ENCODE measurements around the gene LMBRD1.
"Not testable (repeated sequence)": the region's sequence is repeated elsewhere in the genome, so short reads cannot be mapped to it uniquely, and the experiment has no call there.

The LMBRD1 gene

DNA sequence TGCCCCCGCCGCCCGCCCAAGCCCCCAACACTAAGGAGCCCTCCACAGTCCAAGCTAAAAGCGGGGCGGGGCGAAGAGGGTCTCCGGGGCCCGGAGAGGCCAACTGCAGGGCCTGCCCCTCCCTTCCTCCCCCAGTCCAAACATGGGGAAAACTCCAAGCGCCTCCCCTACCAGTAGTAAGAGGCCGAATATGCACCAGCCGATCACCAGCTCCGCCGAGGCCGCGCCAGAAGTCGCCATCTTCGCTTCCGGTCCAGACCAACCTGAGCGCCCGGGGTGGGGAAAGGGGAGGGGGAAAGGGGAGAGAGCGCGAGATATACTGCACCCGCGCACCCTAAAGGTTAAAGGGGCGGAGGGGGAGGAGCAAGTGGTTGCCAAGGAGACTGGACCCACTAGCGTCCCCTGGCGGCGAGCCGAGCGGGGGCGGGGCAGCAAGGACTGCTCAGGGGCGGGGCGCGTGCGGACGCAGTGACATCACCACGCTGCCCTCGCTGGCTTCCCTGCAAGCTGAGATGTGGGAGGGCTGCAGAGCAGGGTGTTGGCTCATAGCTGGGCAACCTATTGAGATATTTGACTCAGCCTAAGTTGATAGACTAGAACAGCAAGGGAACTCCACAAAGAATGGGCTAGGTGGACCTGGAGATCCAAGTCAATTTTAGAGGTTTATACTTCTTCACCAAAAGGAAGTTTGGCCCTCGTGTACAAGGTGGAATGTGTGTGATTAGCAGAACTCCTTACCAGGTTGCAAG, at the start of gene LMBRD1:
TSS of gene LMBRD1 (minus strand) at position 369 of the 749 bp plus-strand sequence. CDS start at position 240, 129 bp downstream.
- DNase-seq (ENCODE audit: low read depth) = peak; percentile 97

DNA sequence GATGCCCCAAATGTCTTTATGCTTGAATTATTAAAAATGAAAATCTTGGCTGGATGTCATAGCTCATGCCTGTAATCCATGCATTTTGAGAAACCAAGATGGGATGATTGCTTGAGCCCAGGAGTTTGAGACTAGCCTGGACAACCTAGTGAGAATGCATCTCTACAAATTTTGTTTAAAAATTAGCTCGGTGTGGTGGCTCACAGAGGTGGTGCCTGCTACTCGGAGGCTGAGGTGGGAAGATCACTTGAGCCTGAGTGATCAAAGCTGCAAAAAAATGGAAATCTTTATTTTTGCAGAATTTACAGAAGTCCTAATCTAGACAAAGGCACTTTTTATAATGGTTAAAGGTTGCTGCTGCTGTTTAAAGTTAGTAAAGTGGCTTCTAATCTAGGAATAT, 49.5 kb upstream of the LMBRD1 start:
- DNase-seq (ENCODE audit: low read depth) = no peak

- DNase-seq (ENCODE audit: low read depth) = no peak
These were observed 46.4 kb upstream of the LMBRD1 start for GRCh38 chr6:69843189-69843588.

- no peak for DNase-seq (ENCODE audit: low read depth)
These were observed 45.1 kb upstream of the LMBRD1 start for GRCh38 chr6:69841862-69842261.

DNA sequence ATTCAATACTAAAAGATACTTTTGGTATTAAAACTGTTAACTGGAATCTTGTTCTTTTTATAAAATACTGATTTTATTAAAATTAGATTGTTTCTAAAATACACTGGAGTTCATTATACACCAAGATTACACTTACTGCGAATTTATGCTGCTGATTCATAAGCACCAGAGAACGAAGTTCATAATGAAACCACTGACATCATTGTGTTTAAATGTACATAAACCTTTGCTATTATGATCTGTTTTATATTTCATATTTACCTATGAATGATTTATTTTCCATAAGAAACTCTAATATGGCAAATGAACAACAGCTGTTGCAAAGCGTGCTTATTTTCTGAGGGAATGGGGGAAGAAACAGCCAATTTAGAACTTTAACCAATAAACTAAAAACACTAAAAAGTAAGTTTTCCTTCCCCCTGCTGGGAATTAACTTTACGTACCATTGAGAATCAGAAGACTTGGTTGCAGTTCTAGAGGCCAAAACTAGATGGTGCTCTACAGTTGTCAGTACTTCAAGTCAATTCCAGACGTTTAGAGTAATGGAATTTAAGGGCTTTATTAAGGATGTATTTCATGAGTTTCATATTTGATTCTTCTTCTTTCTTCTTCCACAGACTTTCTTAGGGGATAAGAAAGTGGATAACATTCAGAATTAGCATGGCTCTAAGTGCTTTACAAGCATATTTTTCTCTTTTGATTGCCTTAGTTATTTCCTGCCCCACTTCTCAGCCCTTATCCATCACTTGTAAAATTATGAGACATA, 38.8 kb upstream of the LMBRD1 start:
- DNase-seq (ENCODE audit: low read depth) = peak; percentile 6

- DNase-seq (ENCODE audit: low read depth) = no peak
These were observed 35.7 kb upstream of the LMBRD1 start for GRCh38 chr6:69832558-69832957.

- no peak for DNase-seq (ENCODE audit: low read depth)
These were observed 30.6 kb upstream of the LMBRD1 start for GRCh38 chr6:69827276-69827893.

GRCh38 chr6:69825904-69826303, 29.1 kb upstream of the LMBRD1 start:
- DNase-seq (ENCODE audit: low read depth) = no peak

- not testable (repeated sequence) for DNase-seq (ENCODE audit: low read depth)
These were observed 27.5 kb upstream of the LMBRD1 start for GRCh38 chr6:69824355-69824754.

DNA sequence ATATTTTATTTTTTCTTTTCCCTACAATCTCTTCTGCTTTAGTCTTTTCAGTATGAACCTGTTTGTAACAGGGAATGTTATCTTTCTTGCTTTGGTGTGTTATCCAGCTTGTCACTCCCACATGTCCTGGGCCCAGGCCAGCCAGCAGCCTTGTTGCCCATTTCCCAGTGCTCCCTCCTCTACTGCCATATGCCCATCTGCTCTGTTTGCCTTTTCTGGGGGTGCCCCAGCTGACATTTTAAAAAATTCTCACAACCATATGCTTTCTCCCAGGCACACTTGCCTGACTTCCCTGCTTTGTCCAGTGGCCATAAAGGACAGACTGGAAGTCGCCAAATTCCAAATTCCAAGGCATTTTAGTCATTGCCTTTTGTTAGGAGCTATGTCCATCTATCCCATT, 23.6 kb upstream of the LMBRD1 start:
- no peak for DNase-seq (ENCODE audit: low read depth)

DNA sequence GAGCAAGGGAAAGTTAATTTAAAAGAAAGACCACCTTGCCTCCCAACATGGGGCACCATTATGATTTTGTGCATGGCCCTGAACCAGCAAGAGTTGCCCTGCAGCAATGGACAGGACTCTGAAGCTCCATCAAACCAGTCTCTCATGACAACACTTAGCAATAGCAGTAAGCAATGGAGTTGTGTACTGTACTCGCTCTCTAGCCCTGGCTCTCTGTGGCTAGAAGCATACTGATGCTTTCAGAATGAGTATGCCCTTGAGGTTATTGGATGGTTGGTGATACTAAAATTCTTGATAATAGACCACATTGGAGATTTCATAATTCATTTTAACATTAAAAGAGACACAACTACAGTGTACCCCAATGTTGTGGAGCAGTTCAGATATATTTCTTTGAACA, 23.2 kb upstream of the LMBRD1 start:
- DNase-seq (ENCODE audit: low read depth) = no peak

DNA sequence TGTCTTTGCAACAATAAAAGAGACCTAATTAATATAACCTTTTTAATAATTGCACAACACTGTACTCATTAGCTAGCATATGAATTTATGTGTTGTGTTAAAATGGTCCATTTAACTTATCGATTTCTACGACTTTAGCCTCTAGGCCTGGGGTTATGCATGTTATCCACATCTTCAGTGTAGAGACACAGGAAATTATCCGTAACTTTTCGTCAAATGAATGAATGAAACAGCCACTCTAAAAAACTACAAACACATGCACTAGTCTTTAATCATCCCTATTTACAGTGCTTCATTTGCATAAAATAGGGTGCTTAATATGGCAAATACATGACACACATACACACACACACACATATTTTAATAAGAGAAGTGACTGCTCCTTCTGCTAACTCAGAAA, 22.3 kb upstream of the LMBRD1 start:
- no peak for DNase-seq (ENCODE audit: low read depth)

DNA sequence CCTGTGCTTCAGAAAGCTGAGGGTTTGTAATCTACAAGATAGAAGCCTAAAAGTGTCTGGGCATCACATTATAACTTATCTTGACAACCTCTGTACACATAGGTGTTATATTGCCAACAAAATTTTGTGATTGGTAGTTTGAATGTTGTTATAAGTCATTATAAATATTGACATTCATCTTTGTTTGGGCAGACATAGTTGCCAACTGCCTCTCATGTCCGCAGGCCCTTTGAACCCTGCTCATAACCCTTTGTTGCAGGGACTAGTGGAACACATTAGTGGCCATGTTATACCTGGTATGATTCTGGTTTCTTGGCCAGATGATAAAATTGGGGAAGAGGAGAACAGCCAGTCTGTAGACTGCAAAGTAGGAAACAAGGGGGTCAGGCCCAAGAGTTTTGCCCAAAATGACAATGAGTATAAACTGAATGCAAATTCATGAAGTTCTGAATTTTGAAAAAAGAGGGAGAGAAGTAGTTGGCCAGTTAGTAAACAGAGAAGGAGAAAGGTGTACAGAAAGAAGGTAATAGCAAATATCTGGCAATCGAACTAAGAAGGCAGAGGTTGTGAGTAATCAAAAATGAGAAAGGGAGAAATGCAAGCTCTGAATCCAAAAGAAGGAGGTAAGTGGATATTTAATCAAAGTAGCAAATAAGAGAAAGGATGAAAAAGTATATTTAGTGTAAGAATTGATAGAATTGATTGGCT, 21.6 kb upstream of the LMBRD1 start:
- DNase-seq (ENCODE audit: low read depth) = no peak

DNA sequence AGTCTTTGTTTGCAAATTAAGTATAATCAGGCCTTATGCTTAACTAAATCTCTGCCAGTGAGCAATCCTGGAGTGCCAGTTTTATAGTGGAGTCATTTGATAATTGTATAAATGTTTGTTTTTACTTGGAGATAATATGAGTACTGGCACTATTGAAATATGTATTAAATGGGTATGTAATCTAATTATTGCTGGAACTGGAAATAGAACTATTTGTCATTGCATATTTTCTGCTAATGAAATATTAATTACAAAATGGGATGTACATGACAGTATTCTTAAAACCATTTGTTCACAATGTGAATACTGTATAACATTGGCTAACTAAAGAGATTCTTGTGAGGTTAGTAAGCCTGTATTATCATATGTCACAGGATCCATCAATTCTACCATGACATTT, 20.5 kb upstream of the LMBRD1 start:
- DNase-seq (ENCODE audit: low read depth) = no peak

GRCh38 chr6:69816569-69816968, 19.8 kb upstream of the LMBRD1 start:
- DNase-seq (ENCODE audit: low read depth) = no peak

- no peak for DNase-seq (ENCODE audit: low read depth)
These were observed 19.2 kb upstream of the LMBRD1 start for GRCh38 chr6:69816026-69816425.

- DNase-seq (ENCODE audit: low read depth) = no peak
These were observed 16.7 kb upstream of the LMBRD1 start for GRCh38 chr6:69813508-69813907.

DNA sequence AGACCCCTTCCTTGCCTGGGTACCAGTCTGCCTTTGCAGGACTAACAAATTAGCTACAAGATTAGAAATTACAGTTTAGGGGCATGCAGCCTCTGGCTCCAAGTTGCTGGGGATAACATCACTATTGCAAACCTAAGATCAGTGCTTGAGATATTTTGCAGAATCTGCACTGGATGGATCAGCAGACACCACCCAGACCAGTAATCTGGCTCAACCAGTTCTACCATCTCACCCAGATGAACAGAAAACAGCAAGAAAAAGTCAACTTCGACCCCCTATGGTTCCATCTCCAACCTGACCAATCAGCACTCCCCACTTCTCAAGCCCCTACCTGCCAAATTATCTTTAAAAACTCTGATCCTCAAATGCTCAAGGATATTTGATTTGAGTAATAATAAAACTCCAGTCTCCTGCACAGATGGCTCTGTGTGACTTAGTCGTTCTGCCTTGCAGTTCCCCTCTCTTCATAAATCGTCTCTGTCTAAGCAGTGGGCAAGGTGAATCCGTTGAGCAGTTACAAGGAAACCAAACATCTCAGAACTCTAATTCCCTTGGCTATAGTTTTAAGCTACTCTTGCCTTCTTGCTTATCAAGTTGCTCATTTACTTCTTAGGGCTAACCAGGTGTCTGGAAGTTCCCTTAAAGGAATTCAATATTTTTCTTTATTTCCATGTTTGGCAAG, 16.1 kb upstream of the LMBRD1 start:
- DNase-seq (ENCODE audit: low read depth) = no peak

DNA sequence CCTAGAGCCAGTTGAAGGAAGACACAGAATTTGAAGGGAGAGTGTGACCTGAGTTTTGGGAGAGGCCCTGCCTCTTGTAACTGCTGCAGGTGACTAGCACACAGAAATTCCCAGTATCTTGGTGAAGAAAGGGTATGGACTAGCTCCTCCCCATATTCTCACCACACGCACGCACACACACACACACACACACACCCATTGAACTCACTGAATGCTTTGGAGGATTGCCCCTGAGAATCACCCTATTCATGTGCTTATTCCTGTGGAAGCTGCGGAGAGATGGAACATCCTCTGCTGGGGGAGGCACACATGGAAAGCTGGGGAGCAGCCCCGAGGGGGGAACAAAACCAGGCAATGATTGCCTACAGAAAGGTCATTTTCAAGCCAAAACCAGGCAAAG, 6.2 kb upstream of the LMBRD1 start:
- no peak for DNase-seq (ENCODE audit: low read depth)

GRCh38 chr6:69801711-69802110, 4.9 kb upstream of the LMBRD1 start:
- DNase-seq (ENCODE audit: low read depth) = no peak

- DNase-seq (ENCODE audit: low read depth) = no peak
These were observed 4.4 kb upstream of the LMBRD1 start for GRCh38 chr6:69801225-69801624.

DNA sequence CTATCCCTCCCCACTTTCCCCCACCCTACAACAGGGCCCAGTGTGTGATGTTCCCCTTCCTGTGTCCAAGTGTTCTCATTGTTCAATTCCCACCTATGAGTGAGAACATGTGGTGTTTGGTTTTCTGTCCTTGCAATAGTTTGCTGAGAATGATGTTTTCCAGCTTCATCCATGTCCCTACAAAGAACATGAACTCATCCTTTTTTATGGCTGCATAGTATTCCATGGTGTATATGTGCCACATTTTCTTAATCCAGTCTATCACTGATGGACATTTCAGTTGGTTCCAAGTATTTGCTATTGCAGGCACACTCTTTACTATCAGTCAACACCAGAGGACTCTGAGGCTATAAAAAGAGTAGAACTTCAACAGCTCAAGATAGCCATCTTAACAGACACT, 2.0 kb upstream of the LMBRD1 start:
- not testable (repeated sequence) for DNase-seq (ENCODE audit: low read depth)

Measured in stimulated activated CD4-positive, alpha-beta T cell treated with anti-CD3 and anti-CD28 coated beads, Interleukin-2, amount 100 ng/mL, for 4 hours (primary cell).